Upper lobe of left lung (tissue), 4 donors: ENCODE data around the gene FAM185A.
"Not testable (repeated sequence)": the region's sequence is repeated elsewhere in the genome, so short reads cannot be mapped to it uniquely, and the experiment has no call there.

ENCODE experiments used
- CTCF ChIP-seq, 6 experiments: fragments of 450-650 bp in 4 of 6; fragments of 200-600 bp in 2 of 6; sonication (generic) in 2 of 6; IDR thresholded peaks; one replicate each; pipeline ENCODE4 v1.5.1; 2016 to 2019; ENCODE audit warnings: antibody characterized with exemption in 6 of 6
- EP300 ChIP-seq, 4 donors: sonication (generic); formaldehyde crosslinking; IDR thresholded peaks; one replicate each; pipeline ENCODE4 v1.5.1; 2017; ENCODE audit warnings: antibody characterized with exemption in 4 of 4, control low read depth in 2 of 4
- POLR2A ChIP-seq, 4 donors: fragments of 450-650 bp; IDR thresholded peaks; one replicate each; pipeline ENCODE4 v1.5.1; 2016 to 2017; ENCODE audit warnings: antibody characterized with exemption in 4 of 4, mild to moderate bottlenecking in 2 of 4
- POLR2AphosphoS5 ChIP-seq, 2 donors: sonication (generic); formaldehyde crosslinking; IDR thresholded peaks; one replicate each; pipeline ENCODE4 v1.5.1; 2017; ENCODE audit warnings: antibody characterized with exemption in 2 of 2

GRCh38 chr7:102761234-102761633, 12.4 kb downstream of the FAM185A start:
- TF ChIP-seq CTCF, POLR2A, EP300, POLR2AphosphoS5 (IDR thresholded peaks at IDR 0.05): not testable (repeated sequence)
